ENCODE data around the gene GULP1.

Gene GULP1

GRCh38 chr2:188610050-188610444 is 318.4 kb downstream of the GULP1 start:
- FAIRE-seq: no peak

GRCh38 chr2:188610827-188611226 is 319.2 kb downstream of the GULP1 start:
- no peak for FAIRE-seq

DNA sequence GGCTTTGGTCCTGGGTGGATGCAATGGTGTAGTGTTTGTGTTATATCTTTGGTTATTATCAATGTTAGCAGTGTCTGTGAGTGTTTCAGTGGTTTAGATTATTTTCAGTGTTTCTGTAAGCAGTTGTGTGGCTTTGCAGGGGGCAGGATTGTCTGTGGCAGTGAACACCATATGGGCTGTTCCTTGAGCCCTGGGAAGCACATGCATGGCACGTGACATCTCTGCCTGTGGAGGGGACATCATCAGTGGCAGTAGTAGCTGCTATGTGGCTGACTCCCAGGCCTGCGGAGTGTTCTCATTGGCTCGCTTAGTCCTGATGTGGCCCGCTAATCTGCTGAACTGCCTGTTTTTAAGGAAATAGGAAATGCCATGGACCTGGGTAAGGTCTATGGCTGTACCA is 327.5 kb downstream of the GULP1 start:
- no peak for FAIRE-seq

DNA sequence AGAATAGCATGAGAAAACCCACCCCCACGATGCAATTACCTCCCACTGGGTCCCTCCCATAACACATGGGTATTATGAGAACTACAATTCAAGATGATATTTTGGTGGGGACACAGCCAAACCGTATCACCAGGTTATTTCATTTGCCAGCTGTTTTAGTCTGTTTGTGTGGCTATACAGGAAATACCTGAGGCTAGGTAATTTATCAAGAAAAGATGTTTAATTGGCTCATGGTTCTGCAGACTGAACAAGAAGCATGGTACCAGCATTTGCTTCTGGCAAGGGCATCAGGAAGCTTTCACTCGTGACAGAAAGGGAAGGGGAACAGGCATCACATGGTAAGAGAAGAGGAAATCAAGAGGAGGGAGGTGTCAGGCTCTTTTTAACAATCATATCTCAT is 329.2 kb downstream of the GULP1 start:
- no peak for FAIRE-seq

DNA sequence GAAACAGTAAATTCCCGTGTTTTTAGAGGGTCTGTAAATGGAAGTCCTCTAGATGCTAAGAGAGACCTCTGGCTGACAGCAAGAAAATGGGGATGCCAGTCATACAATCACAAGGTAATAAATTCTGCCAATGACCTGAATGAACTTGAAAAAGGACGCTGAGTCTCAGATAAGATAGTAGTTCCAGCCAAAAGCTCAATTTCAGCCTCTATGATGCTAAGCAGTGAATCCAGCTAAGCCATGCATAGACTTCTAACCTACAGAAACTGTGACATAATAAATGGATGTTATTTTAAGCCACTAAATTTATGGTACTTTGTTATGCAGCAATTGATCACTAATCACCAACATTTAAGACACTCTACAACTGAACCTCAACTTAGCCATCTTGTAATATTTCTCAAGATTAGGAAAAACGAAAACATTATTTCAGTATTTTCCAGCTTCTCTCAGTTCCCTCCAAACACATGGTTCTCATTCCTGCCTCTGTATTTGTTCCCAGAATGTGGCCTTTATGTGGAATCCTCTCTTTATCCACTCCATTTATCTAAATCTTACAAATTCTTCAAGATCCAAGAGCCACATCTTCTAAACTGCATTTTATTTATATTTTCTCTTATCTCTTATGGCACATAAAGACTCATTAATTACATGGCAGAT is 331.1 kb downstream of the GULP1 start:
- FAIRE-seq: no peak

DNA sequence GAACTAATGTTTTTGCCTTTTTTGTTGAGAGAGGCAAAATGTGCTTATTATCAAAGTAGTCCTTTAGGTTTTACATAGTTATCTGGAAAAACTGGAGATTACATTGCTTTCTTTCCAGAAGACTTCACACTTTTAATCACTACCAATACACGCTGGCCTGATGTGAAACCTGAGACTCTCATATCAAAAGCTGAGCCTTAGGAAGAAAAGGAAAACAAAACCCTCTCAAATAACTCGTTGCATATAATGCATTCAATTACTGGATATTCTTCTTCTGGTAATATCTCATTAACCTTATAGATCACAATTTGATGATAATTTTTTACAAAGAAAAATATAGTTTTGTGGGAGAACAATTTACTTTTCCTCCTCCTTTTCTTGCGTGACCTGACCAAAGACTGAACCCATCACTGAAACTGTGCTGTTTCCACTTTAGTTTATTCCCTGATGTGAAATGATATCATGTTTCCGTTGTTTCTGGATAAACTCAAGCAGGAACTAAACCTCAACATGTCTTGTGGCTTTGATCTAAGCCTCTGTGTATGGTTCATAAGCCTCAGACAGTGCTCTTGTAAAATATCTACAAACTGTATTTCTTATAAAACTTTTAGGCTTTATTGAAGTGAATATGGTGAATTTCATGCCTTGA is 332.4 kb downstream of the GULP1 start:
- no peak for FAIRE-seq

- FAIRE-seq: no peak
These were observed 335.8 kb downstream of the GULP1 start for GRCh38 chr2:188627471-188627870.

DNA sequence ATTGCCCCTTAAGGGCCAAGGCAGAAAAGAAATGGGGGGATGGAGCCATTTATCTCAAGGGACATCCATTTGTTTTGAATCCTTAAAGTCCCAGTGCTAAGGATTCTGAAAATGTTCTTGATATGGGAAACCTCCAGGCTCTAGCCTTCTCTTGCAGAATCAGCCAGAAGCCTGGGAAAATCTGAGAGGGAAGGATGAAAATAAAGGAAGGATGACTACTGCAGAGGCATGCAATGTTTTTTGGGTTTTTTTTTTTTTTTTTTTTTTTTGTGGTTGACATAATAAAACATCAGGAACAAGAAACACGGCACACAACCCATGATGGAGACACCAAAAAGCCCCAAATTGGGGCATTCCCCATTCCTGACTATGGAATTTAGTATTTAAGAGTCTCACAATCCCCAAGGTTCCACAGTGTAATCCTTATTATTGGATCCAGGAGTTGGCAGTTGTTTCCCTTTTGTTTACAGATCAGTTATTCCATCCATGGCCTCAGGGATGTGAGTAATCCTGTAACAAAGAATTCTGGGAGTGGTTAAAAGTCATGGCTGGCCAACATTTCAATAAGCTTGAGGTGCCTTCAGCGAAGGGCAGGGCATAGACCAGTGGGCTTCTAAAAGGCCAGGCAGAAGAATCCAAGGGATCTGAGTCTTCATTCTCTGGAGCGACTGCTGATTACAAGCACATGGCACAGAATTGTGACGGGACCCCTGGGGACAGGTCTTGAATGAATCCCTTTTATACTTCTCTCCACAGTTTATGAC is 337.5 kb downstream of the GULP1 start:
- no peak for FAIRE-seq

GRCh38 chr2:188629753-188630527 is 338.3 kb downstream of the GULP1 start:
- no peak for FAIRE-seq

DNA sequence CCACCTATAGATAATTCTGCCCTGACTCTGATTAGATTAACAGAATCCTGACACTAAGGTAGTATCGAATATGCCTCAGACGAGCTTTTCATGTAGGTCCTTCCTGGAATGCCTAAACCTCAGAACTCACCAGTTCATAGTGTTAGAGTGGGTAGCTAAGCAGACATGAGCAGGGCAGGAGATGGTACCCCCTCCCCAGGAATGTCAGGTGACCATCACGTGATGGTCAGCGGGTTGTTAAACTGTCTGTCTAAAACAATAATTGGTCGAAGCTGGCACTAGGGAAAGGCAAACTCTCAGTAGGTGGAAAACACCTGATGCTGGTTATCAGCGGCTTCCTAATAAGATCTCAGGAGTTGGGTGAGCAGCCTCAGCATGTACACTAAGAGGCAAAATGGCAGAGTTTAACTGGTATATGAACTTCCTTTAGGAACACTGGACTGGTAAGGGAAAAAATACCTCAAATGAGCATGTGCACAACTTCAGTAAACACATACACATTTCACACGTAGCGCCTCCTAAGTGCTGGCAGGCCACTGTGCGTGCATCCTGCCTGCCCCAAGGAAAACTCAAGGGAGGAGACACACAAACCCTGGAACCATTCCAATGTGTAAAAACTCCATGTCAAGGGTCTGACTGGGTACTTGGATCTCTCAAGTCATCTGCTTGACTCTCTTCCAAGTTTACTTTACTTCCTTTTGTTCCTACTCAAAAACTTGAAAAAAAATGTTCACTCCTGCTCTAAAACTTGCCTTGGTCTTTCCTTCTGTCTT is 339.5 kb downstream of the GULP1 start:
- FAIRE-seq: no peak

- FAIRE-seq: no peak
These were observed 343.0 kb downstream of the GULP1 start for GRCh38 chr2:188634656-188635055.
